Eye (tissue), 1 donor: ENCODE data around the gene LRRC34.

Source experiments
- DNase-seq: peaks from one replicate; pipeline ENCODE4 v3.0.0-alpha.2; 2015

LRRC34 gene

DNA sequence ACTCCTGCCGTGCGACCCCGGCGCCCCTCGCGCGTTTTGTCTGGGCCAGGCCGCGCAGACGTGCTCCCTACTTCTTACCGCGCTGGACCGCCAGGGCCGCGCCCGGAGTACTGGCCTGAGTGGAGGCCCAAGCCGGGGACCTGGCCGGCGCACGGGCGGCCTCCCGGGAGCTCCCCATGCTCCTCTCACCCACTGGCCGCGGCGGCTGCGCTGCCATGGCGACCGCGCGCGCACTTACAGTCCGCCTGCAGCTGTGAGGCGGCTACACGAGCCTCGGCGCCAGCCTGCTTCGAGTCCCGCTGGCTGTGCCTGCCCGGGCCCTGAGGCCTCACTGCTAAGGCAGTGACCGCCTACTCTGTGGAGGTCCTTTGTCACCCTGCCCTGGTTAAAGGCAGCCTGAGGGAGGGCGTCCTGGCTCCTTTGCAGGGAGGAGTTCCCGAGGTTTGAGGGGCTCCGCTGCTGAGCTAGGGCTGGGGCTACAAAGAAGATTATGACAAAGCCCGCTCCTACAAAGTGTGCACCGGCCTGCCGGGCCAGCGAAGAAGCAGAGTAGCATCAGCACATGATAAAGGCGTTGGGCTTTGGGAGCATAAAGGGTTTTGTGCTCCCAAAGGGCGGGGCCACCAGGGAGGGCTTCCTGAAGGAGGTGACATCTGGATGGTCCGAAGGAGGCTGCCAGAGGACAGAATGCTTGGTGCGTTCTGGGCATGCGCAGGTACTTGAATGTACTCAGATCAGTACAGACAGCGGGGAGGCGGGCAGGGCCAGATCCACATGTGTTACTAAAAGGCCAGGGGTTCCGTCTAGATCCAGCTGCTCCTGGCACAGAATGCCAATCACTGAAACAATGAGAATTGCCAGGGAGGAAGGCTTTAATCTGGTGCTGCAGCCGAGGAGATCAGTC lies at the start of gene LRRC34, which contains the start of gene LRRIQ4:
TSS of gene LRRC34 (minus strand) at position 573 of the 904 bp plus-strand sequence. CDS start at position 217, 356 bp downstream.
TSS of gene LRRIQ4 (plus strand) at position 539 of the 904 bp plus-strand sequence. CDS start 9,052 bp downstream, outside the sequence.
- peak; percentile 92 for DNase-seq

- no peak for DNase-seq
Measured at GRCh38 chr3:169861871-169862270, 49.2 kb upstream of the LRRC34 start.

- DNase-seq, result no peak
Measured at GRCh38 chr3:169857811-169858210, 45.1 kb upstream of the LRRC34 start.

DNA sequence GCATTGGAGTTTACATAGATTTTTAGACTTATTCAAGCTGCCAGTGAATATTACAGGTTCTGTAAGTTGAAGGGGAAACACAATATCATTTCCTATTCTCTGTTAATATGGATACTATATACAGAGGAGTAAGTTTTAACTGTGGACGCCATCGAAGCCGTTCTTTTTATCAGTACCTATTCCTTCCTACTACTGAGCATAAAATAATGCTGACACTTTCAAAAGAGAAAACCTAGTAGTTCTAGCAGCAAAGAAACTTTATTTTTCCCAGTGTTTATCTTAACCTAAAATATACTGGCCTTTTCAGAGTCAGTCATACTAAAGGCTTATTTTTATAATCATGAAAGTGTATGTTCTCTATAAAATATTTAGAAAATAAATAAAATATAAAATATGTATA lies 42.8 kb upstream of the LRRC34 start:
- no peak for DNase-seq

DNA sequence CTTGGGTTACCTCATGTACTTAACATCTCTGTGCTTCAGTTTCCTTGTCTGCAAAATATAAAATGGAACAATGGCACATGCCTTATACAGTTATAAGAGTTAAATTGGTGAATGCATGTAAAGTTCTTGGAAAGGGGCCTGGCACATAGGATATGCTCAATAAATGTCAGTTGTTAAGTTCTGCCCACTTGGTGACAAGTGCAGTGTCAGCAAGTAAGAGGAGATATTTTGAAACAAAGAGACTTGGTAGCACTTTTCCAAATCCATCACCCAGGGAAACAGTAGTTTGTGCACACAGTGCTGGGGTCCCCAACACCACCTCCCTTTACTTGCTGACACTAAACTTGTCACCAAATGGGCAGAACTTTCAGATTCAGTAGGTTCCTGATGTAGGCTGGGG lies 37.9 kb upstream of the LRRC34 start:
- no peak for DNase-seq

DNA sequence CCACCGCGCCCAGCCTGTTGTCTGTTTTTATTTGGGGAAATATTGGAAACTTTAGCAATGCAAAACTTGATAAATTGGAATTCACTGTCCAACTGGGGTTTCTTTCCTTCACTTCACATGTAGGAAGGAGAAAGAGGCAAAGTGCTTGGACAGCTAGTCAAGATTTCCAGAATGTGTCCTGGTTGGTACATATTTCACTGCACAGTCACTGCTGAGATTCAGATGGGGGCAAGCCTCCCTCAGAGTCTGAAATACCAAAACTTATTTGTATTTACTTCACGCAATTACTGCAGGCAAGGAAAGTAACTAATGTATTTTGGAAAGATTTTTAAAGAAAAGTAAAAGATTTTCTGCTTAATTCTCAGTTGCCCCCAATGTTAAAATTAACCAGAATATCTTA lies 36.0 kb upstream of the LRRC34 start:
- DNase-seq, result no peak

DNA sequence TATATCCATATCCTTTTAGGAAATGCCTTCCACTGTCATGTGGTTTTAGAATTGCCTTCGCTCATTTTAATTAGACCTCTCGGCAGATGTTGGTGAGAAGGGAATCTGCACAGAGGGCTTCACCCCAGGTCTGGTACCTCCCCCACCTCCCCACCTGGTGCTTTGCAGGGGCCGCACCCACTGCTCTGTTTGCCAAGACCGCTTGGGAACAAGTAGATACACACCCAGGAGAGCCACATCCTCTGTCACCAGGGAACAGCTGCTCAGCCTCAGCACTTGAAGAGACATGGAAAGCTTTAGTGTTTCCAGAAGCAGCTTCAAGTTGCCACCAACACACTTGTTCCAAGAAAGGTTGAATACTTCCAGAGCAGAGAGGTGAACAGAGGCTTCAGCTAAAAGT lies 35.2 kb upstream of the LRRC34 start:
- DNase-seq, result no peak

DNA sequence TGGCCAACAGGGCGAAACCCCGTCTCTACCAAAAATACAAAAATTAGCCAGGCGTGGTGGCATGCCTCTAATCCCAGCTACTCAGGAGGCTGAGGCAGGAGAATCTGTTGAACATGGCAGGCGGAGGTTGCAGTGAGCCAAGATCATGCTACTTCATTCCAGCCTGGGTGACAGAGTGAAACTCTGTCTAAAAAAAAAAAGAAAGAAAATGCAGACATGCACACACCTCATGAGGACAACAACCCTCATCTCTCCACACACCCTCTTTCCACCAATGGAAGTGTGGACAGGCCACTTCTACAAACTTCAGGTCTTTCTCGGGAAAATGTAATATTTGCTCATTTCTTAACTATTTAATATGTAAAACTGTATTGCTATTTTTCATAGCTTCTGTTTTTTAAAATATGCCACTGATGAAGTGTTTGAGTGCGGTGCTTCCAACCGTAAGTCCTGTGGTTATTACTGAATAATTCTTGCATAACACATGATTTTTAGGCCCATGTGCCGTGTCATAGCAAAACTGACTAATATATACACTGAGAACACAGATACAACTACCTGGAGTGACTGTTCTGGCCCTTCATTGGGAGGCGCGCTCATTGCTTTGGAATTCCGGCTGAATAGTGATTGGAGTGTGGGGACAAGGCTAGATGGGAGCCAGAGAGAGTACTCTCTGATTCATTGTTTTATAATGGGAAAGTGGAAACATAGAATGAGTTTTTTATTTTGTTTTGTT lies 33.9 kb upstream of the LRRC34 start:
- no peak for DNase-seq

GRCh38 chr3:169842960-169843359 lies 30.3 kb upstream of the LRRC34 start:
- no peak for DNase-seq

DNA sequence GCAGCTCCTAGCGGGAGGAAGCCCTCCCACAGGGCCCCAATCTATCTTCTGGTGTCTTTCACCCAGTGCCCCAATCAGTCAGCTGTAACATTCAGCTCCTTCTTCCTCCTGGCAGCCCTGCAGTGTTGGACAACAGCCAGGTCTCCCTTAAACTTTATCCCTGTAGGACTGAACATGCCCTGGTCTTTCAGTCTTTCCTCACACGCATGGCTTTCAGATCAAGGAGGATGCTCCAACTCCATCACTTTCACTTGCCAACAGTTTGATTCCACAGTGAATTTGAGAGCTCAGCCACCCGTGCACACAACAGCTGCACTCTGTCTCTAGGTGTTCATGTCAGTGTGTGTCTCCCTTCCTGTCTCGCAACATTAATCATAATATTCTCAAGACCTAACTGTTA lies 28.5 kb upstream of the LRRC34 start:
- no peak for DNase-seq

DNA sequence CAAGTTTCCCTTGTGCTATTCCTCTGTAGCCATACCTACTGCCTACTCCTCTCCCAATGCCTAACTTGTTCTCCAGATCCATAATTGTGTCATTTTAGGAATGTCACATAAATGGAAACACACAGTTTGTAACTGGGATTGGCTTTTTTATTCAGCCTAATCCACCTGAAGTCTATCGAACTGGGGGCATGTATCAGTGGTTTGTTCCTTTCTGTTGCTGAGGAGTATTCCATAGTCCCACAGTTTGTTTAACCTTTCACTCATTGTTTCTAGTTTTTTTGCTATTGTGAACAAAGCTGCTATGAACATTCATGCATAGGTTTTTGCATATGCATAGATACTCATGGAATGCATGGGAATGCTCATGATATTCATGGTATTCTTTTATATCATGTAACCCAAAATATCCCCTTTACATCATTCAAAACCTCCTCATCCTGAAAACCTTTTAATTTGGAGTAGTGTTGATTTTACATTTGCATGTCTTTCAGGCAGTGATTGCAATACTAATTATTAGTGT lies 25.9 kb upstream of the LRRC34 start:
- DNase-seq, result no peak

- no peak for DNase-seq
Measured at GRCh38 chr3:169836942-169837275, 24.2 kb upstream of the LRRC34 start.

DNA sequence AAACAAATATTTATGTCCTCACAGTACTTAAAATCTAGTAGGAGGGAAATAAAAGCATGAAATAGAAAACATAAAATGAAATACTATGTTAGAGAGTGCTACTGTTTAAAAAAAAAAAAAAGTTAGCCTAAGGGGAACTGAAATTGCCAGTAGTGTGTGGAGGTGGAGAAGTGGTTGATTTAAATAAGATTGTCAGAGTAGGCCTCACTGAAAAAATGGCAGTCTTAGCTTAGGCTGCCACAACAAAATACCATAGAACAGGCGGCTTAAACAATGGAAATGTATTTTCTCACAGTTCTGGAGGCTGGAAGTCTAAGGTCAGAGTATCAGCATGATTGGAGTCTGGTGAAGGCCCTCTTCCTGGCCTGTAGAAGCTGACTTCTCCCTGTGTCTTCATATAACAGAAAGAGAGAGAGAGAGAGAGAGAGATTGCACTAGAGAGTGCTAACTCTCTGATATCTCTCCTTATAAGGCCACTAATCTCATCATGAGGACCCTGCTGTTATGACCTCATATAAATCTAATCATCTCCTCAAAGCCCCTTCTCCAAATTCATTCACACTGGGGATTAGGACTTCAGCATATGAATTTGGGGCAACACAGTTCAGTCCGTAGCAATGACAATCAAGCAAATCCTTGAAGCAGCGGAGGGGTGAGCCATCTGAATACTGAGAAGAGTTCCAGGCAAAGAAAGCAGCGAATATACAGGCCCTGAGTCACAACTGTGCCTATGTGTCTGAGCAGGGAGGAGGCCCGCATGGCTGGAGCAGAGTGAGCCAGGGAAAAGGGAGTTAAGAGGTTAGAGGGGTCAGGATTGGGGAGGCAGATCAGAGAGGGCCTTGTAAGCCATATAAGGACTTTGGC lies 23.6 kb upstream of the LRRC34 start:
- peak; percentile 7 for DNase-seq

DNA sequence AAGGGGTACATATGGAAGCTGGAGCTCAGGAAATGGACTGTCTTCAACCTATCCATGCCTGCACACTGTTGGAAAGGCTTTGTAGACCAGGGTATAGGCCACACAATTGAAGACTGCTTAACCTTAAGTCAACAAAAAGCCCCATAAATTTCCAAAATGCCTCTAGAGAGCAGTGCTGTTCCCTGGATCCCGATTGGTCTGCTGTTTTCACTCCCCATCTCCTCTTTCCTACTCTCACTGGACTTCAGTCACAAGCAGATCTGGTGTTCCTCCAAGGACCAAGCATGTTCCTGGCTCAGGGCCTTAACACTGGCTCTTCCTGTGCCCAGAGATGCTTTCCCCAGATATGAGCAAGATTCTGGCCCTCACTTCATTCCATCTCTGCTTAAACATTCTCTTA lies 22.8 kb upstream of the LRRC34 start:
- DNase-seq, result no peak

GRCh38 chr3:169827712-169828111 lies 15.0 kb upstream of the LRRC34 start:
- no peak for DNase-seq

DNA sequence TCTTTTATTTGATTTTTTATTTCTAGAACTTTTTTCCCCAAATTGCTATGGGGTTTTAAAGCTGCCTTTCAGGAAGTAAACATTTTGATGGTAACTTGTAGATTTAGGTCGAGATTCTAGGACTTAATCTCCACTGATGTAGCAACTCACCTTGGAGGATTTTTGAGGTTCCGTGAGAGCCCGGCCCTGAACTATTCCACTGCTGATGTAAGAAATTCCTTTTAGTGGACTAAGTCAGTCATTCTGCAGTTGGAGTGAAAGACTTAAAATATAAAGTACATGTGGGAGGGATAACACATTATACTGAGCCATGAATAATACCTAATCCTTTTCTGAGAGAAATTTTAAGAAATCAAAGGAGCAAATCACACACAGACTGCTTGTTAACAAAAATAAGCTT lies 12.6 kb upstream of the LRRC34 start:
- DNase-seq, result no peak

- DNase-seq, result no peak
Measured at GRCh38 chr3:169822983-169823382, 10.3 kb upstream of the LRRC34 start.

DNA sequence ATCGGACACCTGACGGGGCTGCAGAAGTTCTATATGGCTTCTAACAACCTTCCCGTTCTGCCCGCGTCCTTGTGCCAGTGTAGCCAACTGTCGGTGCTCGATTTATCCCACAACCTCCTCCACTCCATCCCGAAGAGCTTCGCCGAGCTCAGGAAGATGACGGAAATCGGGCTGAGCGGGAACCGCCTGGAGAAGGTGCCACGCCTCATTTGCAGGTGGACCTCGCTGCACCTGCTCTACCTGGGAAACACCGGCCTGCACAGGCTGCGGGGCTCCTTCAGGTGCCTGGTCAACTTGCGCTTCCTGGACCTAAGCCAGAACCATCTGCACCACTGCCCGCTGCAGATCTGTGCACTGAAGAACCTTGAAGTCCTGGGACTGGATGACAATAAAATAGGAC lies 9.8 kb upstream of the LRRC34 start:
- DNase-seq, result no peak

DNA sequence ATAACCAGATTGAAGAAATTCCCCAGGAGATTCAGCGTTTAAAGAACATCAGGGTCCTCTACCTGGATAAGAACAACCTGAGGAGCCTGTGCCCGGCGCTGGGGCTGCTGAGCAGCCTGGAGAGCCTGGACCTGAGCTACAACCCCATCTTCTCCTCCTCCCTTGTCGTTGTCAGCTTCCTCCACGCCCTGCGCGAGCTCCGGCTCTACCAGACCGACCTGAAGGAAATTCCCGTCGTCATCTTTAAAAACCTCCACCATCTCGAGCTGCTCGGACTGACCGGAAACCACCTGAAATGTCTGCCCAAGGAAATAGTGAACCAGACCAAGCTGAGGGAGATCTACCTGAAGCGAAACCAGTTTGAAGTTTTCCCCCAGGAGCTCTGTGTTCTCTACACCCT lies 9.4 kb upstream of the LRRC34 start:
- DNase-seq, result no peak

GRCh38 chr3:169818316-169818715 lies 5.6 kb upstream of the LRRC34 start:
- DNase-seq, result no peak

DNA sequence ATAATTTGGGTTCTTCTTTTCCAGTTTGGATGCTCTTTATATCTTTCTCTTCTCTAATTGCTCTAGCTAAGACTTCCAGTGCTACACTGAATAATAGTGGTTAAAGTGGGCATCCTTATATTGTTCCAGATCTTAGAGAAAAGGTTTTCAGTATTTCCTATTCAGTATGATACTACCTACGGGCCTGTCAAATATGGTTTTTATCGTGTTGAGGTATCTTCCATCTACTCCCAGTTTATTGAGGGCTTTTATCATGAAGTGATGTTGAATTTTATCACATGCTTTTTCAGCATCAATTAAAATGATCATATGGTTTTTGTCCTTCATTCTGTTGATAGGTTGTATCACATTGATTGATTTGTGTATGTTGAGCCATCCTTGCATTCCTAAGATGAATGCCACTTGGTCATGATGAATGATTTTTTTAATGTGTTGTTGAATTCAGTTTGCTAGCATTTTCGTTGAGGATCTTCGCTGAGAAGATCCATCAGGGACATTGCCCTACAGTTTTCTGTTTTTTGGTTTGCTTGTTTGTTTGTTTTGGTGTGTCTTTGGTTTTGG lies 3.0 kb upstream of the LRRC34 start:
- DNase-seq, result peak; percentile 5

- DNase-seq, result peak; percentile 12
Measured at GRCh38 chr3:169813757-169814517, 1.2 kb upstream of the LRRC34 start.
